Astrocyte (in vitro differentiated cells and primary cell): ENCODE data around the gene LAS1L.

Experiments
- CTCF ChIP-seq: IDR thresholded peaks from 2 replicates; pipeline ENCODE4 v1.5.1; 2011; ENCODE audit warnings: low read depth, mild to moderate bottlenecking, inconsistent platforms, low read length, moderate library complexity; ENCODE audit not compliant: insufficient read depth
- EZH2 ChIP-seq: IDR thresholded peaks from 2 replicates; pipeline ENCODE4 v1.6.1; 2012; ENCODE audit warnings: mild to moderate bottlenecking, low read length, inconsistent platforms; ENCODE audit not compliant: insufficient read depth

- TF ChIP-seq CTCF (no peak), EZH2 (no peak)
Observed at GRCh38 chrX:65493431-65493830, 41.2 kb downstream of the LAS1L start.
